B cell (primary cell): Measurements from ENCODE around the gene HEXD. TPM values are rescaled to one million over a fixed set of nuclear protein-coding genes. Genes with fewer than 3 reads are reported as not detected.

Experiments used
- ATAC-seq: fragments of 200-7000 bp; cut with Tn5 transposase; one replicate; pipeline ENCODE4 v1.10.0; 2021; ENCODE audit warnings: low read depth, mild to moderate bottlenecking, moderate number of reproducible peaks, moderate library complexity
- CTCF ChIA-PET: fragments of 350-600 bp; sonication (Branson Sonifier 250); formaldehyde crosslinking; loops from one replicate; lab custom pipeline; 2021; ENCODE audit warnings: antibody characterized with exemption, inconsistent platforms; lab: Charles Lee
- POLR2A ChIA-PET: fragments of 350-600 bp; sonication (Branson Sonifier 250); formaldehyde crosslinking; loops from one replicate; lab custom pipeline; 2021; ENCODE audit warnings: antibody characterized with exemption; lab: Charles Lee
- DNase-seq: peaks from one replicate; pipeline ENCODE4 v3.0.0; 2013
- H2AFZ ChIP-seq: 2 replicates; pipeline ENCODE4 v1.6.1; 2012; ENCODE audit warnings: mild to moderate bottlenecking, low read depth, low read length; ENCODE audit not compliant: insufficient read depth, poor library complexity, severe bottlenecking
- H3K27ac ChIP-seq, 2 donors: 1 replicate in 1 of 2; 2 replicates in 1 of 2; pipeline ENCODE4 v1.5.1; 2012 to 2013; ENCODE audit warnings: low read length in 2 of 2, mild to moderate bottlenecking in 2 of 2, moderate library complexity in 1 of 2
- H3K27me3 ChIP-seq, 4 experiments: fragments of 200-600 bp in 1 of 4; sonication (generic) in 1 of 4; replicated peaks in 1 of 4; 1 replicate in 2 of 4; 2 replicates in 2 of 4; pipeline versions ENCODE4 v1.6.1 to v1.7.0; 2013 to 2016; ENCODE audit warnings: low read length in 3 of 4, mild to moderate bottlenecking in 2 of 4, mixed read lengths in 1 of 4, moderate library complexity in 1 of 4; ENCODE audit not compliant: insufficient read depth in 4 of 4, control insufficient read depth in 3 of 4; ENCODE audit errors: control extremely low read depth in 1 of 4
- H3K36me3 ChIP-seq, 2 experiments: replicated peaks in 1 of 2; 1 replicate in 1 of 2; 2 replicates in 1 of 2; pipeline versions ENCODE4 v1.6.1 to v1.7.1; 2013; ENCODE audit warnings: low read length in 1 of 2; ENCODE audit not compliant: insufficient read depth in 2 of 2, control insufficient read depth in 1 of 2; ENCODE audit errors: control extremely low read depth in 1 of 2, extremely low read depth in 1 of 2
- H3K4me1 ChIP-seq, 2 donors: fragments of 200-600 bp in 1 of 2; sonication (generic) in 1 of 2; 1 replicate in 1 of 2; 2 replicates in 1 of 2; pipeline versions ENCODE4 v1.5.1 to v1.6.1; 2013 to 2017; ENCODE audit warnings: low read length in 2 of 2; ENCODE audit not compliant: control insufficient read depth in 2 of 2, insufficient read depth in 2 of 2
- H3K4me2 ChIP-seq: replicated peaks from 2 replicates; pipeline ENCODE3; 2012; ENCODE audit warnings: mild to moderate bottlenecking, low read depth, low read length; ENCODE audit not compliant: poor library complexity, severe bottlenecking
- H3K4me3 ChIP-seq, 5 experiments: fragments of 200-600 bp in 1 of 5; sonication (generic) in 1 of 5; 1 replicate in 3 of 5; 2 replicates in 2 of 5; pipeline versions ENCODE4 v1.5.1 to v1.7.0; 2011 to 2016; ENCODE audit warnings: low read length in 4 of 5, mild to moderate bottlenecking in 4 of 5, low read depth in 2 of 5, control low read depth in 1 of 5, moderate library complexity in 1 of 5; ENCODE audit not compliant: insufficient read depth in 1 of 5; ENCODE audit errors: control extremely low read depth in 1 of 5, extremely low read depth in 1 of 5
- H3K79me2 ChIP-seq: fragments of 200-600 bp; sonication (generic); one replicate; pipeline ENCODE4 v1.6.0; 2016; ENCODE audit warnings: low read length; ENCODE audit not compliant: control insufficient read depth, insufficient read depth
- H3K9ac ChIP-seq: fragments of 200-600 bp; sonication (generic); 2 replicates; pipeline ENCODE4 v1.6.1; 2017; ENCODE audit warnings: mild to moderate bottlenecking, low read length, moderate library complexity
- H3K9me3 ChIP-seq, 3 donors: one replicate each; pipeline versions ENCODE4 v1.6.1 to v1.7.1; 2013; ENCODE audit warnings: low read length in 2 of 3; ENCODE audit not compliant: control insufficient read depth in 2 of 3, insufficient read depth in 1 of 3; ENCODE audit errors: control extremely low read depth in 1 of 3
- H4K20me1 ChIP-seq: 2 replicates; pipeline ENCODE4 v1.6.0; 2012; ENCODE audit warnings: mild to moderate bottlenecking, low read length; ENCODE audit not compliant: insufficient read depth, control insufficient read depth, poor library complexity, severe bottlenecking
- H3K27ac Mint-ChIP-seq: one replicate; pipeline ENCODE4 v1.8.0; 2021; ENCODE audit warnings: mixed read lengths
- H3K27me3 Mint-ChIP-seq: one replicate; pipeline ENCODE4 v1.8.0; 2021; ENCODE audit warnings: mixed read lengths
- H3K4me1 Mint-ChIP-seq: one replicate; pipeline ENCODE4 v1.8.0; 2021; ENCODE audit warnings: mixed read lengths
- H3K4me3 Mint-ChIP-seq: one replicate; pipeline ENCODE4 v1.8.0; 2021; ENCODE audit warnings: mixed read lengths
- H3K9me3 Mint-ChIP-seq: one replicate; pipeline ENCODE4 v1.8.0; 2022; ENCODE audit warnings: mixed read lengths; ENCODE audit not compliant: insufficient read depth
- EZH2 ChIP-seq: IDR thresholded peaks from 2 replicates; pipeline ENCODE4 v1.6.1; 2012; ENCODE audit warnings: borderline replicate concordance, low read depth, mild to moderate bottlenecking, moderate library complexity, low read length; ENCODE audit not compliant: insufficient read depth, poor library complexity, severe bottlenecking
- WGBS: methylation state at CpG from one replicate; pipeline ENCODE4 v1.1.5; 2013; ENCODE audit warnings: missing lambda C conversion rate; ENCODE audit not compliant: insufficient coverage; 5-methylcytosine and 5-hydroxymethylcytosine counted together
- intact Hi-C: fragments of 100-400 bp; cut with micrococcal nuclease; formaldehyde crosslinking; loops from one replicate; pipeline ENCODE4 v1.10.0; 2022
- polyA plus RNA-seq: library from polyadenylated mRNA; depleted of rRNA; stranded (reverse); fragments of >200 nt; gene quantifications from 2 replicates; pipeline ENCODE4 v1.2.3, GENCODE V29; 2012
- total RNA-seq, 2 donors: library from RNA; stranded (reverse); fragments of 120-200 nt in 1 of 2; gene quantifications; 1 replicate in 1 of 2; 2 replicates in 1 of 2; pipeline versions ENCODE4 v1.2.3 to v1.2.4, GENCODE V29; 2013 to 2022
- TF ChIP-seq, protein P1 (sequence below): fragments of 200-600 bp; IDR thresholded peaks from one replicate; pipeline ENCODE4 v1.8.0; 2022; ENCODE audit warnings: antibody characterized with exemption, mild to moderate bottlenecking

HEXD gene
- total and polyA plus RNA-seq, 2 donors (not counting 1 experiment from before 2014, with no cell fraction given), result 128 to 317 TPM

- Histone ChIP-seq H3K9ac (no peak overlapping the region), H3K4me2 (no peak overlapping the region), H3K27me3 (peaks cover 0 to 49% (median 14%) of the 10 kb centered on the region in 4 experiments), H4K20me1 (no peaks in the 10 kb centered on the region), H3K79me2 (no peaks in the 10 kb centered on the region), H3K36me3 (no peaks in the 10 kb centered on the region), H3K9me3 (peaks cover 0 to 11% (median 0%) of the 10 kb centered on the region in 3 donors), H3K27ac (no peak overlapping the region), H3K4me3 (no peak overlapping the region), H2AFZ (no peak overlapping the region), H3K4me1 (peaks cover 23 to 27% of the 10 kb centered on the region in 2 donors)
- intact Hi-C loops, result no loop called here
- TF ChIP-seq, protein P1, sequence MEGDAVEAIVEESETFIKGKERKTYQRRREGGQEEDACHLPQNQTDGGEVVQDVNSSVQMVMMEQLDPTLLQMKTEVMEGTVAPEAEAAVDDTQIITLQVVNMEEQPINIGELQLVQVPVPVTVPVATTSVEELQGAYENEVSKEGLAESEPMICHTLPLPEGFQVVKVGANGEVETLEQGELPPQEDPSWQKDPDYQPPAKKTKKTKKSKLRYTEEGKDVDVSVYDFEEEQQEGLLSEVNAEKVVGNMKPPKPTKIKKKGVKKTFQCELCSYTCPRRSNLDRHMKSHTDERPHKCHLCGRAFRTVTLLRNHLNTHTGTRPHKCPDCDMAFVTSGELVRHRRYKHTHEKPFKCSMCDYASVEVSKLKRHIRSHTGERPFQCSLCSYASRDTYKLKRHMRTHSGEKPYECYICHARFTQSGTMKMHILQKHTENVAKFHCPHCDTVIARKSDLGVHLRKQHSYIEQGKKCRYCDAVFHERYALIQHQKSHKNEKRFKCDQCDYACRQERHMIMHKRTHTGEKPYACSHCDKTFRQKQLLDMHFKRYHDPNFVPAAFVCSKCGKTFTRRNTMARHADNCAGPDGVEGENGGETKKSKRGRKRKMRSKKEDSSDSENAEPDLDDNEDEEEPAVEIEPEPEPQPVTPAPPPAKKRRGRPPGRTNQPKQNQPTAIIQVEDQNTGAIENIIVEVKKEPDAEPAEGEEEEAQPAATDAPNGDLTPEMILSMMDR, result no peak
- TF ChIP-seq EZH2, result no peak
- CTCF ChIA-PET, result no interaction called here
- no peak for DNase-seq
- POLR2A ChIA-PET, result no interaction called here
- H3K27ac Mint-ChIP-seq, result no peak overlapping the region
- no peak for ATAC-seq
- WGBS, result 33% methylated on average over 79 of the region's 79 CpGs
- H3K9me3 Mint-ChIP-seq, result no peaks in the 10 kb centered on the region
- no peak overlapping the region for H3K4me3 Mint-ChIP-seq
- H3K27me3 Mint-ChIP-seq, result peaks cover 29% of the 10 kb centered on the region
- peaks cover 24% of the 10 kb centered on the region for H3K4me1 Mint-ChIP-seq
These were observed 43.4 kb upstream of the HEXD start for GRCh38 chr17:82374626-82375331.

DNA sequence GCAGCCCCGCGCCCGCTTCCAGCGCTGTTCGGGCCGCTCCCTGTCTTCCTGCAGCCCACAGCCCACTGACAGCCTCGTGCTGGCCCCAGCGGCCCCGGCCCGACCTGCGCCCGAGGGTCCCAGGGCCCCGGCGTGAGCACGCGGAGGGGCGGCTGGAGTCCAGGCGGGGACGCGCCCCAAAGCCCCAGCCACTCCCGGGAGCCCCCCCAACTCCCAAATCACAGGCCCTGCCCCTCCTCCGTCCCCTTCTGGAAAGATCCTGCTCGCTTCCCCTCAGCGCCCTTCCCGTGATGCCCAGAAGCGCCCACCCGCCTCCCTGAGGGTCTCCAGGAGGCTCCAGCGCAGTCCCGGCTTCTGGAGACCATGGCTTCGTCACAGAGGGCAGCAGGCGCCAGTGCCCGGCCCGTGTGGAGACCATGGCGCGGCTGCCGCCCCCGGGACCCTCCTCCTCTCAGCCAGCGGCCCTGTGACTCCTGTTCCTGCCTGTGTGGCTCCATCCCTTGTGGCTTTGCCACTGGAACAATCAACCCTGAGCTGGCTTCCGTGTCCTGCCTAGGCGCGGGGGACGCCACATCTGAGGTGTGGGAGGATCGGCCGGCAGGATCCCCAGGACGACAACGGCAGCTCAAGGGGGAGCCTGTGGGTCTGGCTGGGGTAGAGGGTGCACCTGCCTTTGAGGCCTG is 42.6 kb upstream of the HEXD start:
- Histone ChIP-seq H3K27me3 (peaks cover 0 to 52% (median 14%) of the 10 kb centered on the region in 4 experiments), H2AFZ (no peak overlapping the region), H3K9me3 (peaks cover 0 to 11% (median 0%) of the 10 kb centered on the region in 3 donors), H3K4me3 (no peak overlapping the region), H3K79me2 (no peaks in the 10 kb centered on the region), H3K27ac (no peak overlapping the region), H3K4me2 (no peak overlapping the region), H3K4me1 (peaks cover 20 to 24% of the 10 kb centered on the region in 2 donors), H3K9ac (no peak overlapping the region), H3K36me3 (no peaks in the 10 kb centered on the region), H4K20me1 (no peaks in the 10 kb centered on the region)
- TF ChIP-seq, protein P1, result no peak
- TF ChIP-seq EZH2, result no peak
- ATAC-seq (no peak), DNase-seq (no peak)
- no peak overlapping the region for H3K4me3 Mint-ChIP-seq
- ChIA-PET POLR2A (no interaction called here), CTCF (no interaction called here)
- WGBS, result 59% methylated on average over 42 of the region's 46 CpGs
- intact Hi-C loops, result no loop called here
- peaks cover 23% of the 10 kb centered on the region for H3K4me1 Mint-ChIP-seq
- H3K27ac Mint-ChIP-seq, result no peak overlapping the region
- H3K9me3 Mint-ChIP-seq, result no peaks in the 10 kb centered on the region
- H3K27me3 Mint-ChIP-seq, result peaks cover 30% of the 10 kb centered on the region
